HG02763 (cell line): ENCODE data around the gene HTR5A.
"Not testable (repeated sequence)": the region's sequence is repeated elsewhere in the genome, so short reads cannot be mapped to it uniquely, and the experiment has no call there.

Experiments
- ATAC-seq: cut with Tn5 transposase; IDR thresholded peaks from one replicate; pipeline ENCODE4 v1.9.1; 2021; ENCODE audit warnings: mild to moderate bottlenecking, moderate library complexity; ENCODE audit not compliant: unreplicated experiment

The HTR5A gene

DNA sequence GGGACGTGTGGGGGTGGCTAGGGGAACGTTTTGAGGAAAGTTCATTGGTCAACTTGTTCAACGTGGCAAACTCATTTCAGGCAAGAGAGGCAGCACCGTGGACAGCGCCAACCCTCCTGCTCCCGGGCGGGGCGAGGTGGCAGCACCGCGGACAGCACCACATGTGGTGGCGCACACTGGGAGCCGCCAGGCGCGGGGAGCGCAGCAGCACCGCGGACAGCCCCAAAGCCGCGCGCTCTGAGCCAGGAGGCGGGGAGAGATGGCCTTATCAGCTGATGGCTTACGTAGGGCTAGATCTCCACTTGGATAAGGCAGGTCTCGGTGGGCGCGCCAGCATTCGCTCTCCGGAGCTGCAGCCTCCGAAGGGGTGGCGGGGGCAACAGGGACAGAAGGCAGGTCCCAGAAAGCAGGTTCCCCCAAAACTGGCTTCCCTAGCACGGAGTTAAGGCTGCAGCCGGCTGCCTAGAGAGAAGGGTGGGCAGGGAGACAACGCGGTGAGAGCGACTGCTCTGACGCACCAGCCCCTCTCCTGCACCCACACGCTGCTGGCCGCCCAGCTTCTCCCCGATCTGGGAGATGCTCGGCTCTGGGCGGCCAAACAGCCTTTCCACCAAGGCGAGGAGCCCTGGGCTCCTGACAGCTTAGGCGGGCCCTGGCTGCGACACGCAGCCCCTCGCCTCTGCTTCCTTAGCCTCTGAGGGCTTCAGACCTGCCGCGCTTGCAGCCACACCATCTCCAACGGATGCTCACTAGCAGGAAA is at the start of gene HTR5A:
HTR5A (plus strand) TSS at position 333 of the 760 bp plus-strand sequence. CDS start 576 bp downstream, outside the sequence.
- peak; percentile 88 for ATAC-seq

GRCh38 chr7:155020996-155021395 is 49.1 kb upstream of the HTR5A start:
- ATAC-seq = no peak

DNA sequence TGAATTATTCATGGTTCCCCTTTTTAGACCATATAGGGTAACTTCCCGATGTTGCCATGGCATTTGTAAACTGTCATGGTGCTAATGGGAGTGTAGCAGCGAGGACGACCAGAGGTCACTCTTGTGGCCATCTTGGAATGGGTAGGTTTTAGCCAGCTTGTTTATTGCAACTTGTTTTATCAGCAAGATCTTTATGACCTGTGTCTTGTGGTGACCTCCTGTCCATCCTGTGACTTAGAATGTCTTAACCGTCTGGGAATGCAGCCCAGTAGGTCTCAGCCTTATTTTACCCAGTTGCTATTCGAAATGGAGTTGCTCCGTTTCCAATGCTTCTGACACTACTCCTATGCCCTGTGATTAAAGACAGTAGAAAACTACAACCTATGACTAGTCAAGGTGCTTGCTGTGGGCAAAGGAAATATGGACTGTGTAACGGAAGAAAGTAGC is 48.4 kb upstream of the HTR5A start:
- no peak for ATAC-seq

DNA sequence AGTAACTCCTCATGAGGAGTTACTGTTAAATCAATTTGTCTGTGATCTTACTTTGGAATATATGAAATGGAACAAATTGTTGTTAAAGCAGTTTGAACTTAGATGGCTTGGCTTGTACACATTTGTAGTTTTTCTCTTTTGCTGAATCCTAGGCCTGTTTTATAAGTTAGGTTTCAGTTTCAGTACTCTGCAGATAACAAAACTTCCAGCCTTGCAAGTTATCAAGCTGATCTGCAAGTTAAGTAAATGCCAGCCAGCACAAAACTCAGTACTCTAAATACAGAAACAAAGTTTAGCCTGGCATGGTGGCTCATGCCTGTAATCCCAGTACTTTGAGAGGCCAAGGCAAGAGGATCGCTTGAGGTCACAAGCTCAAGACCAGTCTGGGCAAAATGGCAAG is 42.2 kb upstream of the HTR5A start:
- ATAC-seq = no peak

GRCh38 chr7:155032978-155033377 is 37.1 kb upstream of the HTR5A start:
- no peak for ATAC-seq

GRCh38 chr7:155034495-155034894 is 35.6 kb upstream of the HTR5A start:
- ATAC-seq = not testable (repeated sequence)

DNA sequence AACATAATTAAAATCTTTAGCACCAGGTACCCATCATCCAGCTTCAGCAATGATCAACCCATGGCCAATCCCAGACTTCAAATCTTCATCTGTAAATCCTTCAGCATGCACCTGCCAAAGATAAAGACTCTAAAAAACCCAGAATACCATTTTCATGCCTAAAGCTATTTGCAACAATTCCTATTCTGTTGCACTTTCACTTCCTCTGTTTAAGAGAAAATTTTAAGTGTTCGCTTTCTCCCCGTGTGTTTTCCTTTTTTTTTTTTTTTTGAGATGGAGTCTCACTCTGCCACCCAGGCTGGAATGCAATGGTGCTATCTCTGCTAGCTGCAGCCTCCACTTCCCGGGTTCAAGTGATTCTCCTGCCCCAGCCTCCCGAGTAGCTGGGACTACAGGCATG is 31.8 kb upstream of the HTR5A start:
- ATAC-seq = no peak

DNA sequence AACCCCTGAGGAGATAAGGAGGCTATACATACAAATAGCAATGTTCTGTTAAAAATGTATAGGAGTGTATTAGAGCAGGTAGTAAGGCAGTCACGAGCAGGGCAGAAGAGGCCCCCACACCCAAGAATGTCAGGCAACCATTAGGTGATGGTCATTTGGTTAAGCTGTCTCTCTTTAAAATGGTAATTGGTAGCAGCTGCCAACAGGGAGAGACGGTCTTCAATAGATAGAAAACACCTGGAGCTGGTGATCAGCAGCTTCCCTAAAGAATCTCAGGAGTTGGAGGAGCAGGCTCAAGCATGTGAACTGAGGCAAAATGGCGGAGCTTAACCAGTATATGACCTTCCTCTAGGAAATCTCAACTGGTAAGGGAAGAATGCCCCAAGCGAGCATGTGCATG is 26.4 kb upstream of the HTR5A start:
- no peak for ATAC-seq

GRCh38 chr7:155048006-155048405 is 22.1 kb upstream of the HTR5A start:
- ATAC-seq = no peak

DNA sequence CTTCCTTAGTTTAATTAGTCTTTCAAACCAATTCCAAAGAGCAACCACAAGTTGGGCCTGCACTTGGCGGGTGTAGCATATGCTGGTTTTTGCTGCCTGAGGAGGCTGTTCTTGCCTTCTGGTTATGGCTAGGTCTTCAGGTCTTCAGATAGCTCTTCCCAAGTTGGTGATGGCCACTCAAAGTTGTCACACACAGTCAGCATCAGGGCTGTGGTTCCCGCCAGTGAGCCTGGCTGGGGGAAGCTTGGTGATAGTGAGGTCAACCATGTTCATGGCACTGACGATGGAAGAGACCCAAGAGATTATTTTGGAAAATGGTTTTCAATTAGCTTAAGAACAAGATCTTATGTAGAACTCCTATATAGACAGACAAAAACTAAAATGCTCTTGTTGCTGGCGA is 18.8 kb upstream of the HTR5A start:
- ATAC-seq = no peak

- no peak for ATAC-seq
Observed at GRCh38 chr7:155053002-155053401, 17.1 kb upstream of the HTR5A start.

GRCh38 chr7:155054761-155055160 is 15.4 kb upstream of the HTR5A start:
- ATAC-seq = no peak

DNA sequence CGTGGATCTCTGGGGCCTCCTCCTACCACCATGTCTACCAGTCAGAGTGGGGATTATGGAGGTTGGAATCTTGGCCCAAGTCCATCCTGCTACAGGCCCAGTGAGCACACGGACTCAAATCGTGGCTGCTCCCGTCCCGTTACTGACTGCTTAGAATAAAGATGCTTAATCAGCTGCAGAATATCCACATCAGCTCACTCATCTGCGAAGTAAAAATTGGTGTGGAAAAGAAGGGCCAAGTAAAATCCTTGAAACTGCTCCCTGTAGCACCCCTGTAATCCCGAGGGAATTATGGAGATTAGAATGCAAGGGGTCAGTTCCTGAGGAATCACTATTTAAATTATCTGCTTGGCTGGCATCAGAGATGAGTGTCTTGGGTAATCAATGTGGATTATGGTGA is 13.0 kb upstream of the HTR5A start:
- ATAC-seq = no peak

DNA sequence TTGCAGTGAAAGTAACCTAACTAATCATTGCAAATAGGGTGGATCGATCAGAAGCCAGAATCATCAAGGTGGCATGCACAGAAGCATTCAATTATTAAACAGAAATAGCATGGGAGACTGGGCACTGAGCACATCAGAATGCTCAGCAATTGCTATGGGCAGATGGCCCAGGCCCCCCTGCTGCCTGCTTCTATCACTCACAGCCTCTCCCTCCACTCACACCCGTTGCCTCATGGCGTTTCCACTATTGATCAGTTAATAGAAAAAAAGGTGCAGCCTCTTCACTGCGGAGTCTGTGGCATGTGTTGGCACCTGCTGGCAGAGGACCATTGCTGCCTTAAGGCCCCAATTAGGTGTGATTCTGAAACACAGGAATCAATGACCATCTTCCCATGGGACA is 11.2 kb upstream of the HTR5A start:
- ATAC-seq = no peak

DNA sequence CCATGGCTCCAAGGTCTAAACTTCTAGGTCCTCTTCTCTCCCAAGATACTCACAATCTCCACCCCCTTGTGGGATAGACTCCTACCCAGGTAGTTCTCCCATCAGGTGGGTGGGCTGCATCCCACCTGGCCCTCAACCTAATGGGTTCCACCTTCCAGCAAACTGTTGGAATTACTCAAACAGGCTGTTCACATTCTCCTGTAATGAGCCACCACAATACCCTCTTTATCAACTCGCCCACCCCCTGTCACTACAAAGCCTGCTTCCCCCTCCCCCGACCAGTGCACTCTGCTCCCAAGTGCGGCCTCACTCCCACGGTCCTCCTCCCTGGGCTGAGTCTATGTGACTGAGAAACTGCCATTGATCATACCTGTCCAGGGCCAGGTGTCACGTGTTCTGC is 10.4 kb upstream of the HTR5A start:
- no peak for ATAC-seq

DNA sequence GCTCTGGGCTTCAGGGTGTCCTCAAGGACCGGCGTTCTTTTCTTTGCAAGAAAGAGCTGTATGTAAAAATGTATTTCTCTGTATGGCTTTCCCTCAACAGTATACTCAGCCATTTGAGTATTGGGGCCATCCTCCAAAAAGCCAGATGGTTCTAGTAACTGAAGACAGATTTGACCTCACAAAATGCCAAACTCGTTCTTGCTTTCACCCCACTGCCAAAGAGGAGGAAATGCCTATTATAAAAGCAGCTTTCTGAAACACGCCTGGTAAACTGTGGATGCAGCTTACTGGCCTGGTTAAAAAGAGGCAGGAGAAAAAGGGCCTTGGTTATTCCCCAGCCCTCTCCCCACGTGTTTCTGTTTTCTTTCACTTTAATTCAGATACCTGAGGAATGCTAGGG is 7.7 kb upstream of the HTR5A start:
- no peak for ATAC-seq

DNA sequence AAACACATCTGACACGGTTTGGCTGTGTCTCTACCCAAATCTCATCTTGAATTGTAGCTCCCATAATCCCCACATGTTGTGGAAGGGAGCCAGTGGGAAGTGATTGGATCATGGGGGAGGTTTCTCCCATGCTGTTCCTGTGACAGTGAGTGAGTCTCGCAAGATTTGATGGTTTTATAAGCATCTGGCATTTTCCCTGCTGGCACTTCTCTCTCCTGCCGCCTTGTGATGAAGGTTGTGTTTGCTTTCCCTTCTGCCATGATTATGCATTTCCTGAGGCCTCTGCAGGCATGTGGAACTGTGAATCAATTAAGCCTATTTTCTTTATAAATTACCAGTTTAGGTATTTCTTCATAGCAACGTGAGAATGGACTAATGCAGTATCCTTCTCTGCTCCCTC is 5.9 kb upstream of the HTR5A start:
- ATAC-seq = no peak

DNA sequence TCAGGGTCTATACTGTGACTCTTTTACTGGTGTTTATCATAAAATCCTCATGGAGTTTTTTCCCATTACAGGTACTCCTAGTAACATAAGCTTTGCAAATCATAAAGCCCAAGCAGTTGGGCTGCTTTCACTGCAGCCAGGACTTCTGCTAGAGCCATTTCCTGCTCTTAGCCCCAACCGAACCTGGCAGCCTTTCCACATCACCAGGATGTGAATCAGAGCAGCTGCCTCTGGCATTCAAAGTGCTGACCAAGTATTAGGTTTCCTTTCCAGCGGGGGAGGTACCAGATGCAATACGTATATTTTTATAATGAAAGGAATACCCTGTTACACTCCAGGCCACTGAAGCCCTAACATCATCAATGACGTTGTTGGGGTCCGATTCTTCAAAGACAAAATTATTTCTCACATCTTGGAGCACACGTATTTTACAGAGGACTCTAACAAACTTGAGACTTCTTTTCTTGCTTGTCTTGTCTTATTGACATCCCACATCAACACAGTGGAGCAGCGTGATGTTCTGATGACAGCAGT is 3.6 kb upstream of the HTR5A start:
- ATAC-seq = no peak

DNA sequence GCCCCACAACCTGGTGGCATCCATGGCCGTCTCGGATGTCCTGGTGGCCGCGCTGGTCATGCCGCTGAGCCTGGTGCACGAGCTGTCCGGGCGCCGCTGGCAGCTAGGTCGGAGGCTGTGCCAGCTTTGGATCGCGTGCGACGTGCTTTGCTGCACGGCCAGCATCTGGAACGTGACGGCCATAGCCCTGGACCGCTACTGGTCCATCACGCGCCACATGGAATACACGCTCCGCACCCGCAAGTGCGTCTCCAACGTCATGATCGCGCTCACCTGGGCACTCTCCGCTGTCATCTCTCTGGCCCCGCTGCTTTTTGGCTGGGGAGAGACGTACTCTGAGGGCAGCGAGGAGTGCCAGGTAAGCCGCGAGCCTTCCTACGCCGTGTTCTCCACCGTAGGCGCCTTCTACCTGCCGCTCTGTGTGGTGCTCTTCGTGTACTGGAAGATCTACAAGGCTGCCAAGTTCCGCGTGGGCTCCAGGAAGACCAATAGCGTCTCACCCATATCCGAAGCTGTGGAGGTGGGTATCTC is 1.1 kb downstream of the HTR5A start:
- ATAC-seq = no peak

GRCh38 chr7:155071916-155072571 is 1.9 kb downstream of the HTR5A start:
- no peak for ATAC-seq

- ATAC-seq = no peak
Observed at GRCh38 chr7:155073922-155074321, 3.8 kb downstream of the HTR5A start.

- no peak for ATAC-seq
Observed at GRCh38 chr7:155084021-155084420, 13.9 kb downstream of the HTR5A start.
